Stimulated activated naive CD8-positive, alpha-beta T cell treated with anti-CD3 and anti-CD28 coated beads, Interleukin-15, Interleukin-2, amounts not matched to agents 100 U/mL and 50 U/mL, for 24 hours (primary cell): ENCODE results near the gene CXCL16.

Experiments
- ATAC-seq: fragments of 150-1000 bp; cut with Tn5 transposase; one replicate; pipeline ENCODE4 v1.10.0; 2021
- DNase-seq: peaks from one replicate; pipeline ENCODE4 v3.0.0; 2021

CXCL16 gene

DNA sequence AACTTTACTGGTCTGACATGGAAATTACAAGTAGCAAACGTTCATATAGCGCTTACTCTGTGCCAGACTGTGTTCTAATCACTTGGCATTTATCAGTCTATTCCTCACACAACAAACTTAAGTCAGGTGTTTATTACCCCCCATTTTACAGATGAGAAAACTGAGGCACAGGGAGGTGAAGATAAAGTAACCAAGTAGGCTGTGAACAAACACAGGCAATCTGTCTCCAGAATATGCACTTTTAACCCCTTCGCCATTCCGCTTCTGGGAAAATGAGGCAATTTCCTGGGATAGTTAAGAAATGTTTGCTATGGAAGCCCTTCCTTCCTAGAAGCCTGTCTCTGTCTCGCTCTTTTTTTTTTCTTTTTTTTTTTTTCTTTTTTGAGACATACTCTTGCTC is 12.2 kb upstream of the CXCL16 start:
- no peak for DNase-seq
- no peak for ATAC-seq

DNA sequence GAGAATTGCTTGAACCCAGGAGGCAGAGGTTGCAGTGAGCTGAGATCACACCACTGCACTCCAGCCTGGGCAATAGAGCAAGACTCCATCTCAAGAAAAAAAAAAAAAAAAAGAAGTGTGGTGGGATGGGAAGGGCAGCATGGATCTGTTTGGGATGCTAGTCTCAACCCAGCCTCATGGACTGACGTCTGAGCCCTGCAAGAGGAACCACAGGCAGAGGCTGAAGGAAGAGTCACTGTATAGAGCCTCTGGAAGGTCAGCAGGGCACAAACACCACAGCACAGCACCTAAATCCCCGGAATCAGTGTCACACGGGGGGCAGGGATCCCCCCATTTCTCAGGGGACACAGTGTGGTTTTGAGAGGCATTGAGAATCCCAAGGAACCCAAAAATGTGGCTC is 10.9 kb upstream of the CXCL16 start:
- ATAC-seq: no peak

DNA sequence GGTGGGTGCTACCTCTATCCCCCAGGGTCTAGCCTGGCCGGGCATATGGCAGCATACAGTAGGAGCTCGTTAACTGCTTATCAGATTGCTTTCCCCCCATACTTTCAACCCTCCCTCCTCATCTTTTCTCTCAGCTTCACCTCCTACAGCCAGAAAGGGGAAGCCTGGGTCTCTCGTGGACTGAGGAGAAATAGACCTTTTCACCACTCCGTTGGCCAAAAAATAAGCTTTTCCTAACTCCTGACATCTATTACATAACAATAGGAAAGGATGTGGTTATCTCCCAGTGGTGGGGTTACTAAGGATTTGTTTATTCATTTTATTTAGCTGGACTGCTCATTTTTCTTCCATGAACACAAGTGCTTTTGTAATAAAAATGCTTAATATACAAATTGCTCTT is 9.0 kb upstream of the CXCL16 start:
- ATAC-seq: no peak
- no peak for DNase-seq

More for the DNA sequence above, 10.9 kb upstream of the CXCL16 start:
- DNase-seq: no peak

DNA sequence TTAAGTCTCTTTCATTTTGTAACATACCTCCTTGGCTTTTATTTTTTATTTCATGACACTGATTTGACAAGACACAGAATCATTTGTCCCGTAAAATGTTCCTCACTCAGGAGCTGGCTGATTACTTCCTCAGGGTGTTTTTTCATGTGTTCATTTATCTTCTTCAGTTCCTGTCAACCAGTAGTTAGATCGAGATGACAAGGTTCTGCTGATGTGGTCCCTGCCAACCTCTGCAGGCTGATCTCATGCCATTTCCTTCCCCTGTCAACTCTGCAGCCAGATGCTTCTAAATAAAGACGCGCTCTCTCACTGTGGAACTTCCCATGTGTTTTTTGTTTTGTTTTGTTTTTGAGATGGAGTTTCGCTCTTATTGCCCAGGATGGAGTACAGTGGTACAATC is 8.1 kb upstream of the CXCL16 start:
- DNase-seq (no peak), ATAC-seq (peak; percentile 34)

DNA sequence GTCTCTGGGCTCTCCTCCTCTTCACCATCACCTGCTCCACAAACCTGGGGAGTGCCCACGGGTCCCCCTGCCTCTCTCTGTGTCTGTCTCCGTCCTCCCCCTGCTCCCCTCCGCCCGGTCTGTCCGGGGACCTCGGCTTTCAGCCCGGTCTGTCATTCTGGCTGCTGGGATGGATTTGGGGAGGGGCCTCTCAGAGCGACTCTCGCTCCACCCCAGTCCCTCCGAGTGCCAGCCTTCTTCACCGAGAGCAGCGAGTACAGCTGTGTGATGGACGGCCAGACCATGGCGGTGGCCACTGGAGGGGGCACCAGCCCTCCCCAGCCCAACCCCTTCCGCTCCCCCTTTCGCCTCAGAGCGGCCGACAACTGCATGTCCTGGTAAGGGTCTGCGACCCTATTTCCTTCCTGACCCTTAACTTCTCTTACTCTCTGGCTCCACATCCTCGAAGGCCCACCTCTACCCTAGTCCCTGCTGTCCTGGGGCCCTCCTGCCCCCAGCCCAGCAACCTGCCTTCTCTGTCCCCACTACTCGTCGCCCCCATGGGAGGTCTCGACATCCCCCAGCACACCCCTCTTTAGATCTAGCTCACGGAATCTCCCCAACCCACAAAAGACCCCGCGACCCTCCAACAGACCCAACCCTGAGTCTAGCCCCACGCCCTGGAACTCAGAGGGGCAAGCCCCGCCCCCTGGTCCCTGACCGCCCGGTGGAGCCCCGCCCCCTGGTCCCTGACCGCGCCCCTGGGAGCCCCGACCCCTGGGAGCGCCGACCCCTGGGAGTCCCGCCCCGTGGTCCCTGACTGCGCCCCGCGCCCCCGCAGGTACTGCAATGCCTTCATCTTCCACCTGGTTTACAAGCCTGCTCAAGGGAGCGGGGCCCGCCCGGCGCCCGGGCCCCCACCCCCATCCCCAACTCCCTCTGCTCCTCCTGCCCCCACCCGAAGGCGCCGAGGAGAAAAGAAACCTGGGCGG is 5.6 kb upstream of the CXCL16 start:
- DNase-seq (no peak), ATAC-seq (no peak)

DNA sequence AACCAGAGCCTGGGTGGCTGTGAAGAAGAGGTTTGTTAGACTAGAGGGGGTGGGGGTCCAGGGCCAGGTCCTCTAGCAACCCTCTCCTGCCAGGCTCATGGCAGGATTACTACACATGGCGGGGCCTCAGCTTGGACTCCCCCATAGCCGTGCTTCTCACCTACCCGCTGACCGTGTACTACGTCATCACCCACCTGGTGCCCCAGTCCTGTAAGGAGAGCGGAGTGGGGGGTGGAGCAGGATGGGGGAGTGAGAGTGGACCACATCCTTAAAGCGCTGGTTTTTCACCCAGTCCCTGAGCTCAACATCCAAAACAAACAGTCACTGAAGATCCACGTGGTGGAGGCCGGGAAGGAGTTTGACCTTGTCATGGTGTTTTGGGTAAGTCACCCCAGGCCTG is 4.2 kb upstream of the CXCL16 start:
- no peak for DNase-seq
- ATAC-seq: no peak

DNA sequence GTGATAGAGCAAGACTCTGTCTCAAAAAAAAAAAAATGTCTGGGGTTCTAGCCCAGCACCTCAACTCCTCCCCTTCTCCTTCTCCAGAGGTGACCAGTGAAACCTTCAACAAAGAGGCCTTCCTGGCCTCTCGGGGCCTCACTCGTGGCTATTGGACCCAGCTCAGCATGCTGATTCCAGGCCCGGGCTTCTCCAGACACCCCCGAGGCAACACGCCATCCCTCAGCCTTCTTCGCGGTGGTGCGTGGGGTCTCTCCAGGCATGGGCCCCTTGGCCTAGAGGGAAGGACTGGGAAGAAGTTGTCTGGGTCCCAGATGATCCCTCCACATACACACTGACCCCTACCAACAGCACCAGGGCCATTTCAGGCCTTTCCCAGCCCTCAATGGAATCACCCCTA is 3.5 kb upstream of the CXCL16 start:
- DNase-seq: no peak
- no peak for ATAC-seq

DNA sequence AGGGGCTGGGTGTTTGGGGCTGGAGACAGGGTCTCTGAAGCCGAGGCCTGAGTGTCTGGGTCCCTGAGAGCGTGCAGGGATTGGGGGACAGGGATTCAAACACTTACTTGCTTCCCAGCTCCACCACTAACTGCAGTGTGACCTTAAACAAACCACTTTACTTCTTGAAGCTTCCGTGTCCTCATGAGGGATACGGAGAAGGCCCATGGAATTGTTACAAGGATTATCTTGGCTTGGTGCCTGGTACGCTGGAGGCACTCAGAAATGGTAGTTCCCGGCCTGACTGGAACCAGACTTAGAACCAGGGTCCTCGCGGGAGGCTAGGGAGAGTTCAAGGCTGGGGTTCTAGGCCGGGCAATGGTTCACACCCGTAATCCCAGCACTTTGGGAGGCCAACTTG is 2.9 kb upstream of the CXCL16 start:
- DNase-seq (no peak), ATAC-seq (no peak)

DNA sequence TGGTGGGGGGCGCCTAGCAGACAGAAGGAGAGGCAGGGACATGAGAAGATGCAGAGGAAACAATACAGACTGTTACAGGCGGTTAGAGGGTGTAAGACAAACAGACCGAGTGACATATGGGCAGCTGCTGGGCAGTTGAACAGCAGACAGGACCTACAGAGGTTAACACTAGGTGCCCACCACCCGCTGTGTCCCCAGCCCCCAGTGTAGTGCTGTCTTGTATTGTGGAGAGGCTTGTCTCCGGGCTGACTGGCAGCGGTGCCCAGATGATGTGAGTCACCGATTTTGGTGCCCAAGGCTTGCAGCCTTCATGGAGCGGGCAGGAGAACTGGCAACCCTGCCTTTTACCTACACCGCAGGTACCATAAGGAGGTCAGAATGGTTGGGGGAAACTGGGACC is 2.4 kb upstream of the CXCL16 start:
- ATAC-seq (no peak), DNase-seq (no peak)

DNA sequence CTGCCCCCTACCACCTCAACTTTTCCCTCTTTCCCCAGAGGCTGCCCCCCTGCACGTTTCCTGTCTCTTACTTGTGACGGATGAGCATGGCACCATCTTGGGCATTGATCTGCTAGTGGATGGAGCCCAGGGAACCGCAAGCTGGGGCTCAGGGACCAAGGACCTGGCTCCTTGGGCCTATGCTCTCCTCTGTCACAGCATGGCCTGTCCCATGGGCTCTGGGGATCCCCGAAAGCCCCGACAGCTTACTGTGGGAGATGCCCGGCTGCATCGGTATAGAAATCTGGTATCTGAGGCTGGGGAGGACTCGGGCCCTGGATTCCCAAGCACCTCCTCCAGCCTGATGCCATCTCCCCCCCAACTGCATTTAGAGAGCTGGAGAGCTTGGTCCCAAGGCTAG is 1.8 kb upstream of the CXCL16 start:
- ATAC-seq (no peak), DNase-seq (no peak)

DNA sequence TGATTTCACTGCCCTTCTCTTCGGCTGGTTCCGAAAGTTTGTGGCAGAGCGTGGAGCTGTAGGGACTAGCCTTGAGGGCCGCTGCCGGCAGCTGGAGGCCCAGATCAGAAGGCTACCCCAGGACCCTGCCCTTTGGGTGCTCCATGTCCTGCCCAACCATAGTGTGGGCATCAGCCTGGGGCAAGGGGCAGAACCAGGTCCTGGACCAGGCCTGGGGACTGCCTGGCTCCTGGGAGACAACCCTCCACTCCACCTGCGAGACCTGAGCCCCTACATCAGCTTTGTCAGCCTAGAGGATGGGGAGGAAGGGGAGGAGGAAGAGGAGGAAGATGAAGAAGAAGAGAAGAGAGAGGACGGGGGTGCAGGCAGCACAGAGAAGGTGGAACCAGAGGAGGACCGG is 856 bp upstream of the CXCL16 start:
- ATAC-seq (no peak), DNase-seq (no peak)

DNA sequence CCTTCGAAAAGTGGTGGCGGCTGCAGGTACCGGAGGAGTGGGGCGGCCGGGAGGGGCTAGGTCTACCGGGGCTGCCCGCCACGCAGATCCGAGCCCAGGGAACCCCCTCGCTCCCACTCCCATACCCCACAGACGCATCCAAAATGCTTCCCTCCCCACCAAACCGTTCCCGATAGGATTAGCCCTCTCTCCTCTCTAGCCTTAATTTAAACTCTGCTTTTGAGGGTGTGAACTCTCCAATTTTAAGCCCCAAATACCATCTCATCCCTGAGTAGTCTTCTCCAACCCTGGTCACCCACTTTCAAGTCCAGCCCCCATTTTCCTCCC is 260 bp upstream of the CXCL16 start:
- ATAC-seq: no peak
- no peak for DNase-seq

DNA sequence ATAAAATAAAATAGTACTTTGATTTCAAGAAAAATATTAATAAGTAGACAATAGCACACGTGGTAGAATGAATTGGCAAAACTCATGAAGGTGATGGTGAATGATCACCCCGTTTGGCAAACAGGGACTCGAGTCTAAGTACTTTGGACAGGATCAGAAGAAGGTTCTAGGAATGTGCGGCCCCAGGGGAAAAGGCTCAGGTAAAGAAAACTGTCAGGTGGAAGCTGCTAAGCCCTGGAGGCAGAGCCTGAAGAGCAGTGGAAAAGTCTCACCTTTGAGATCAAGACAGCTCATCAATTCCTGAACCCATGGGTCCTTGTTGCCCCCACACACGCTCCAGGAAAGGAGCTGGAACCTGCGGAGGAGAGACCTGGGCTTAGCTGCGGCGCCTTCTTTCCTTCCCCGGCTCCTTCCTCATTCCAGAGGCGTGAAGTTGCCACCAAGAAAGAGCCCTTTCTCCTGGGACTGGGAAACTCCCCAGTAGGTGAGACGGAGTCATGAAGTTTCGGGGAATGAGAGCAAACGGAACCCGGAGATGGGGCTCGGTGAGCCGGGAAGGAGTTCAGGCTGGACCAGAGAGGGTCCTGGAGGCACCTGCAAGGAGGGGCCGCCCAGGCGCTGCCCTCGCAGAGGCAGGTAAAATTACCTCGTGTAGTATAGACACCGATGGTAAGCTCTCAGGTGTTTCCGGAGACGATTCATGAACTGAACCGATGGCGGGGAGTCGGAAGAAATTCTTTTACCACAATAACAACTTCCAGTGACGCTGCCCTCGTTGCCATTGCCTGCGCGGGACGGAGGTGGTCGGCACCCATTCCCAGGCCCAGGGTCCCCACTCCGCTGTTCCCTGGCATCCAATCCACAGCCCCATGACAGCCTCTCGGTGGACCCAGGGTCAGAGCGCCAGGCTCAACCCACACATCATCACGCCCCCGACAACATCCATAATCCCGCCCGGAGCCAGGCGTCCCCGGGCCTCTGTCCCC is 1.3 kb downstream of the CXCL16 start:
- DNase-seq (no peak), ATAC-seq (no peak)

DNA sequence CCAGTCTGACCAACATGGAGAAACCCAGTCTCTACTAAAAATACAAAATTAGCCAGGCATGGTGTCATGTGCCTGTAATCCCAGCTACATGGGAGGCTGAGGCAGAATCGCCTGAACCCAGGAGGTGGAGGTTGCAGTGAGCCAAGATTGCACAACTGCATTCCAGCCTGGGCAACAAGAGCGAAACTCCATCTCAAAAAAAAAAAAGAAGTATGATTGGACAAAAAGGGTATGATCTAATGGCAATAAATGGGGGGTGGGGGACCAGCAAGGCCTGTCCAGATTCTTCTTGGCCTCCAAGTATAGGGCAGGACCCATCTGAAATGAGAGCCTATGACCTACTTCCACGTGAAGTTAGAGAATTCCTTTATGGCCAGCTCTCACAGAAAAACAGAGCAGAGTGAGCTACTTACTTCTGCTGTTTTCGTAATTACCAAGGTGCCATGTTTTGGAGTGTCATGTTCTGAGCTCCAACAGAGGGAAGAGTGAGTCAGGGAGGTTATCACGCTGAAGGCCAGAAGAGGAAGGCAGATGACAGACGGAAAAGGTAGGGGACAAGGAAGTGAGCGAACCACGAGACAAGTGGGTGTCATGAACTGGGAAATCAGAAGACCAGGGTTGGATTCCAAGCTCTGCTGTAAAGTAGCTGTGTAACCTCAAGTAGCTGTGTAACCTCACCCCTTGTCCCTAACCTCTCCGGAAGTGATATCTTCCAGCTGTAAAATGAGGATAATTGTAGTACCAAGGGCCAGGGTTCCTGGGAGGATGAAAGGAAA is 3.7 kb downstream of the CXCL16 start:
- no peak for DNase-seq

DNA sequence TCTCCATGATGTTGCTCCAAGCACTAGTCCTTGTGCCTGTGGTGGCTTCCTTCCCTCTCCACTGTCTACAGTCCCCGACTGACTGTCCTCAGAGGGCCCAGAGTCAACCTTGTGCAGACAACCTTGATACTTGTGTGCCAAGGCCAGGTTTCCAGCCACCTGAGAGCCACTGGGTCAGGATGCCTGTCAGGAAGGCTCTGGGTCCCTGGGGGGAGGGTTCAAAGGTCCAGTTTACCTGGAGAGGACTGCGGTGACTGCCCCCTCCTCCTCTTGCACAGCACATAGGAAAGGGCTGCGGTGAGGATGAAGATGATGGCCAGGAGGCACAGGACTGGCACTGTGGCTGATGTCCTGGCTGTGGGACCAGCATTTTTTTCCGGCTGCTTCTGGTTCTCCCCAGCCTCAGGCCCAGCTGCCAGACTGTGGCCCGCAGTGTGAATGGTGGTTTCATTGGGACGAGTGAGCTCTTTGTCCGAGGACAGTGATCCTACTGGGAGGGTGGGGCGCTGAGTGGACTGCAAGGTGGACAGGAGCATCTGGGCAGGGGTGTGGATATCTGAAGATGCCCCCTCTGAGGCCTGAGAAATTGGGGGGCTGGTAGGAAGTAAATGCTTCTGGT is 4.8 kb downstream of the CXCL16 start:
- ATAC-seq: no peak
- DNase-seq: no peak

More for the DNA sequence above, 3.7 kb downstream of the CXCL16 start:
- ATAC-seq: no peak

DNA sequence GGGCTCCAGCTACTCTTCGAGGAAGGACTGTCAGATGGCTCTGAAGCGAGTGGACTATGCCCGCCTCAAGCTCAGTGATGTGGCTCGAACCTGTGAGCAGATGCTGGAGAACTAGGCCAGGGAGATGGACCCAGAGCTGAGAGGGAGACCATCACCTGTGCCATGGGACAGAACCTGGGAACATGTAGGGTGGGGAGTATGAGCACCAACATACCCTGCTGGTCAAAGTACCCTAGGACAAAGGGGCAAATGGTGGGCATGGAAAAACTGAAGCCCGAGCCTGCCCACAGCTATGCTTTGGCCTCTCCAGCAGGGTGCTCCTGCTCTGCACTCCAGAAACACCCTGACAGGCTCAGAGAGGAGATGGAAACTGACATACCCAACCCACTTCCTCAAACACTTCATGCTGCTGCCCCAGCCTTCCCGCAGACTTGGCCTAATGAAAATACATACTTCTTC is 6.6 kb downstream of the CXCL16 start:
- no peak for ATAC-seq
- DNase-seq: no peak

DNA sequence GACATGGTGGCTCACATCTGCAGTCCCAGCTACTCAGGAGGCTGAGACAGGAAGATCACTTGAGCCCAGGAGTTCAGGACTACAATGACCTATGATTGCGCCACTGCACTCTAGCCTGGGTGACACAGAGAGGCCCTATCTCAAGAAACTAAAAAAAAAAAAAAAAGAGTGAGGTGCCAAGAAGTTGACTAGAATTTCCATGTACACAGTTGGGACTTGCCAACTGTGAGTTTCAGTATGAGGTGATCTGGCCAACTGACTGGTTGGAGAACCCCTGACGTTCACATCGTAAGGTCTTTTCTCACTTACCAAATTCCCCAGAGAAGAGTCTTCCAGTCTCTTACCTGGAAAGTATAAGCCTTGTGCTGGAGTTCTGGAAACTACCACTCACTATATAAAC is 11.6 kb downstream of the CXCL16 start:
- ATAC-seq (peak; percentile 34), DNase-seq (no peak)

DNA sequence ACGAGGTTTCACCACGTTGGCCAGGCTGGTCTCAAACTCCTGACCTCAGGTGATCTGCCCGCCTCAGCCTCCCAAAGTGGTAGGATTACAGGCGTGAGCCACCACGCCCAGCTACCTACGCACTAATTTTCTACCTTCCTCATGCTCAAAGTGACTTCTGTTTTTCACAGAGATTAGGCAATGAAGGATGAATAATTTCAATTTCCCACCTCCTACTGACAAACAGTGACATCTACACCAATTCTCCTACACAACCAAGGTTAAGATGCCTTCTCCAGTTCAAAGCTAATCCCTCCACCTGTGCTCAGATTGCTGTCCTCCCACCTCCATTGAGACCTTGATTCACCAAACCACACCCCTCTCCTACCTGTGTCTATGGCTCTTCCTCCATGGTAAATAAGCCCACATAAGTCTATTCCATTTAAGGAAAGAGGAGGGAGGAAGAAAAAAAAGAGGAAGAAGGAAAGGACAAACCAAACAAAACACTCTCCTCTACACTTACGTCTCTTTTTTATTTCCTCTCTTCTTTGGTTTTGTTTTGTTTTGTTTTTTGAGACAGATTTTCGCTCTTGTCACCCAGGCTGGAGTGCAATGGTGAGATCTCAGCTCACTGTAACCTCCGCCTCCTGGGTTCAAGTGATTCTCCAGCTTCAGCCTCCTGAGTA is 13.9 kb downstream of the CXCL16 start:
- no peak for DNase-seq
- no peak for ATAC-seq

DNA sequence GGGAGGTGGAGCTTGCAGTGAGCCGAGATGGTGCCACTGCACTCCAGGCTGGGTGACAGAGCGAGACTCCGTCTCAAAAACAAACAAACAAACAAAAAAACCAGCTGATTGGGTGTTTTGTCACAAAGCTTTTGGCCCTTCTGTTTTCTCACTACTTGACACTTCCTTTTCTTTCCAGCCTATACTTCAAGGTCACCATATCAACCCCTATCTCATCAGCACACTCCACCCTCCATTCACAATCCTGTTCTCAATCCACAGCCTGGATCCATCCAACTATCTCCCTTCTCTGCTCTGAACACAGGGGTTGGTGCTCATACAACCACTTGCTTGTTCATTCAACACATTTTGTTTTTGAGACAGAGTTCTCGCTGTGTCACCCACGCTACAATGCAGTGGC is 15.1 kb downstream of the CXCL16 start:
- ATAC-seq: no peak

DNA sequence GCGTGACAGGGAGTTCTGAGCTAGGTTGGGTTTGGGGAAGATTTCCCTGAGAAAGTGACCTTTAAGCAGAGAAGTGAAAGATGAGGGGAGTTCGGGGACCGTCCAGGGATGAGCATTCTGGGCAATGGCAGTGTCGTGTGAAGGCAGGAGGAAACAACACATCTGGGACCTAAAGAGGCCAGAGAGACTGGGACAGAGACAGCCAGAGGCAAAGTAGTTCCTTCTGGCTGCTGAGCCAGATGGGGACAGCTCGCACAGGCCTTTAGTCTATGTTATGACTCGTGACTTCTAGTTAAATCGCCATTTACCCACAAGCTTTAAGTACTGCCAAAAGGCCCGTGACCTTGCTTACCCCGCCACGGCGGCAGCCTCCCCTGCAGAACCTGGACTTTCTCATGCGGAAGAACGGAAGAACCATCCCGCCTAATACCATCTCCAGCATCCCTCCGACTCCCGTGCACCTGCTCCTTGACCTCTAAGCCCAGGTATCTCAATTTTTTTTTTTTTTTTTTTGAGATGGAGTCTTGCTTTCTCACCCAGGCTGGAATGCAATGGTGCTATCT is 17.0 kb downstream of the CXCL16 start:
- ATAC-seq: no peak
- DNase-seq: no peak

More for the DNA sequence above, 15.1 kb downstream of the CXCL16 start:
- DNase-seq: no peak
